NB4 (cell line): ENCODE measurements around the gene TNN.
A peak's percentile ranks its signal among the peaks of the same experiment; 100 is the strongest.

Experiments
- DNase-seq: peaks from one replicate; pipeline ENCODE4 v3.0.0; 2010; ENCODE audit warnings: low read depth
- H3K4me3 ChIP-seq: one replicate; pipeline ENCODE4 v1.5.1; 2011; ENCODE audit warnings: mild to moderate bottlenecking, low read depth, low read length, moderate library complexity
- MYC ChIP-seq: IDR thresholded peaks from 2 replicates; pipeline ENCODE4 v1.6.1; 2011; ENCODE audit warnings: low read depth, low read length
- POLR2A ChIP-seq: IDR thresholded peaks from 2 replicates; pipeline ENCODE4 v1.6.1; 2011; ENCODE audit warnings: mild to moderate bottlenecking; ENCODE audit not compliant: insufficient read length; ENCODE audit errors: extremely low read depth
- TF ChIP-seq, protein P1 (sequence below): IDR thresholded peaks from one replicate; pipeline ENCODE4 v1.5.1; 2012; ENCODE audit warnings: low read depth, low read length
- TF ChIP-seq, protein P2 (sequence below): IDR thresholded peaks from 2 replicates; pipeline ENCODE4 v1.6.1; 2011; ENCODE audit warnings: low read depth, low read length

Gene TNN

DNA sequence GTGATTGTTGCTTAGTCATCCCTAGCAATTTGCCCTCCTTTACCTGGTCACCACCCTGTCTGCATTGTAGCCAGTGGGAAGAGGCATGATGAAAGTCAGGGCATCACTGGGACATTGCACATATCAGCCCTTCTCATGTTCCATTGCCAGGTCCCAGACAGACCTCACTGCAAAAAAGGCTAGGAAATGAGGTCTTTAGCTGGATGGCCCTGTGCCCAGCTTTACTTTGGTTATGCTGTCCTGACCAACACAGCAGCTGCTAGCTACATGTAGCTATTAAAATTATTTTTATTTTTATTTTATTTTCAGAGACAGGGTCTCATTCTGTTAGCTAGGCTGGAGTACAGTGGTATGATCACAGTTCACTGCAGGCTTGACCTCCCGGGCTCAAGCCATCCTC lies 52.9 kb downstream of the TNN start:
- no peak overlapping the region for H3K4me3 ChIP-seq
- no peak for DNase-seq
- TF ChIP-seq MYC (no peak), POLR2A (no peak)
- TF ChIP-seq, protein P1, sequence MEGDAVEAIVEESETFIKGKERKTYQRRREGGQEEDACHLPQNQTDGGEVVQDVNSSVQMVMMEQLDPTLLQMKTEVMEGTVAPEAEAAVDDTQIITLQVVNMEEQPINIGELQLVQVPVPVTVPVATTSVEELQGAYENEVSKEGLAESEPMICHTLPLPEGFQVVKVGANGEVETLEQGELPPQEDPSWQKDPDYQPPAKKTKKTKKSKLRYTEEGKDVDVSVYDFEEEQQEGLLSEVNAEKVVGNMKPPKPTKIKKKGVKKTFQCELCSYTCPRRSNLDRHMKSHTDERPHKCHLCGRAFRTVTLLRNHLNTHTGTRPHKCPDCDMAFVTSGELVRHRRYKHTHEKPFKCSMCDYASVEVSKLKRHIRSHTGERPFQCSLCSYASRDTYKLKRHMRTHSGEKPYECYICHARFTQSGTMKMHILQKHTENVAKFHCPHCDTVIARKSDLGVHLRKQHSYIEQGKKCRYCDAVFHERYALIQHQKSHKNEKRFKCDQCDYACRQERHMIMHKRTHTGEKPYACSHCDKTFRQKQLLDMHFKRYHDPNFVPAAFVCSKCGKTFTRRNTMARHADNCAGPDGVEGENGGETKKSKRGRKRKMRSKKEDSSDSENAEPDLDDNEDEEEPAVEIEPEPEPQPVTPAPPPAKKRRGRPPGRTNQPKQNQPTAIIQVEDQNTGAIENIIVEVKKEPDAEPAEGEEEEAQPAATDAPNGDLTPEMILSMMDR = no peak
- TF ChIP-seq, protein P2, sequence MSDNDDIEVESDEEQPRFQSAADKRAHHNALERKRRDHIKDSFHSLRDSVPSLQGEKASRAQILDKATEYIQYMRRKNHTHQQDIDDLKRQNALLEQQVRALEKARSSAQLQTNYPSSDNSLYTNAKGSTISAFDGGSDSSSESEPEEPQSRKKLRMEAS = no peak

DNA sequence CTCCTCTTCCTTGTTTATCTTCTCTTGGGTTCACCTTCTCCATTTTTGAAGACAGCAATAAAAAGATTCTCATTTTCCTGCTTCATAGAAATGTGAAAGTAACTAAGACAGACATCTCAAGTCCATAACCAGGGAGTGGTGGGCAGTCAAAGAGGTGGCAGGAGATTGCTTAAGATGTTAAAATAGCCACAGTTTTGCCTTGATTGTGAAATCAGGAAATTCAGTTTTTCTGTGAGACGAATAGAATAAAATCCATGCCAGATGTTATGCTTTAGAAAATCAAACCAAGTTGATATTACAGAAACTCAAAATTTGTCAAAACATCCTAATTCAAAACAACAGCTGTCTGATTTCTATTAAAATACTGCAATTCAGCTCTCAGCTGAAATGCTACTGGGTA lies 57.2 kb downstream of the TNN start:
- DNase-seq = peak; percentile 75
- TF ChIP-seq, protein P1 = no peak
- TF ChIP-seq MYC (no peak), POLR2A (no peak)
- TF ChIP-seq, protein P2 = no peak
- H3K4me3 ChIP-seq = peak overlapping the region; percentile 51

DNA sequence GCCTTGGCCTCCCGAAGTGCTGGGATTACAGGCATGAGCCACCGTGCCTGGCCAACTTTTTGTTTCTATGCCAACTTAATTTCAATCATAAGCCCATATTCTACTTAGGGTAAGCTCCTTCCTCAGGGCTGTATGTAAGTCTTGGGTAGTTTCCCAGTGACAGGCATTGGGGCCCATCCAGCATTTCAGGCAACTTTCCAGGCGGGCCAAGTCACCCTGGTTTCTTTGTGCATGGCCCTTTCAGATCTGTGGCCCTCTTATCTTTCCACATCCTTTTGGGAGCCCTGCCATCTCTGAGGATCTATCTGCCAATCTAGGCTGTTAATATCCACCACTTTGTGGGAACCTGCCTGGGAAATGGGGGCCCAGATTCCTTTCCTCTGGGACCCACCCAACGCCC lies 58.7 kb downstream of the TNN start:
- H3K4me3 ChIP-seq = no peak overlapping the region
- TF ChIP-seq POLR2A (no peak), MYC (no peak)
- TF ChIP-seq, protein P1 = no peak
- TF ChIP-seq, protein P2 = no peak
- DNase-seq = no peak

DNA sequence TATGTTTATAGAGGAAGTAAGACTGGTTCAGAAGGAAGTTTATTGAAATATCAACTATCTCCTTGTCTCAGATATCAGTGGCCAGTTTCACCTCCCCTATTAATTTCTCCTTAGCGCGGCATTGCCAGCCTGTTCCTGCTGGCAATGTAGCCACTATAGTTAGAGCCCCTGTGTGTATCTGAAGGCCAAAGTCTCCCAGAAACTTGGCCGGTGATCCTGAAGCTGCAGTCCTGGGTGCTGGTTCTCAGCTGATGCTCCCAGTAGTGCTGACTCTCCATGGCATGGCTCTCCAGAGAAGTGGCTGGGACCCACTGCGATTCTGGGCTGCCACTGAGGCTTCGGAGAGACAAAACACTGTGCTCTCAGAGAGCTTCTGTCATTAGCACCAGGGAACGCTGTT lies 59.9 kb downstream of the TNN start:
- DNase-seq = peak; percentile 42
- no peak for TF ChIP-seq MYC
- TF ChIP-seq POLR2A = no peak
- TF ChIP-seq, protein P2 = no peak
- TF ChIP-seq, protein P1 = no peak

DNA sequence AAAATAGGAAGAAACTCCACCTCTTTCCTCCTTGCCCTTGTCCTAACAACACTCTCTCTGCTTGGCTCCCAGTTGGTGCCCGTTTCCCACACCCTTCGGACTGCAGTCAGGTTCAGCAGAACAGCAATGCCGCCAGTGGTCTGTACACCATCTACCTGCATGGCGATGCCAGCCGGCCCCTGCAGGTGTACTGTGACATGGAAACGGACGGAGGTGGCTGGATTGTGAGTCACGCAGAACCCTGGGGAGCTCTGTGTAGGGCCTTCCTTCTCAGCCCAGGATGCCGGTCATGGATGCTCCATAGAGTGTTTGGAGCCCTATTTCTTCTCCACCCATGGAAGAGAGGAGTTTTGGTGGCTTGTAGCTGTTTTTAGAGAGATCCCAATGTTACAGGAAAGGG lies 60.9 kb downstream of the TNN start:
- TF ChIP-seq MYC = no peak
- TF ChIP-seq, protein P1 = no peak

More for the DNA sequence above, 59.9 kb downstream of the TNN start:
- H3K4me3 ChIP-seq = no peak overlapping the region

DNA sequence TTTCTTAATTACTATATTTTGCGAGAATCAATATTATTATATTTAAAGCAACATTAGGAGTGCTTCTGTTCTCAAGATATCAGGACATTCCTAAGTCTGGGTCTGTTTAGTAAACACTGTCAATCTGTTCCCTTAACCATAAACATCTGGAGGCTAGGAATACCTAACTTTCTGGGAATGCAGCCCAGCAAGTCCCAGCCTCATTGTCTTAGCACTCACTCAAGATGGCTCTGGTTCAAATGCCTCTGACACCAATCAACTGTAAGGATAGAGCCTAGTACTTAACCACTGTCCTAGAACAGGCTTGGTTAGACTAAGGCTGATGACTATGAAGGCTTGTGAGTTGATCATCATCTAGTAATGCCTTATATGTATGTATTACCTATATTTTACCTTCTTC lies 61.5 kb downstream of the TNN start:
- no peak overlapping the region for H3K4me3 ChIP-seq
- TF ChIP-seq, protein P2 = no peak
- TF ChIP-seq MYC (no peak), POLR2A (no peak)
- TF ChIP-seq, protein P1 = no peak
- DNase-seq = no peak

More for the DNA sequence above, 60.9 kb downstream of the TNN start:
- H3K4me3 ChIP-seq = no peak overlapping the region
- no peak for DNase-seq
